Stimulated activated CD4-positive, alpha-beta T cell treated with anti-CD3 and anti-CD28 coated beads, Interleukin-12 subunit alpha, Interleukin-12 subunit beta, amount 100 ng/mL, for 48 hours (primary cell): ENCODE data around the gene TOM1L1.

Experiments
- DNase-seq, 3 donors: peaks; one replicate each; pipeline ENCODE4 v3.0.0-alpha.2; 2020; ENCODE audit warnings: low read depth in 2 of 3, low spot score in 1 of 3

TOM1L1 gene

DNA sequence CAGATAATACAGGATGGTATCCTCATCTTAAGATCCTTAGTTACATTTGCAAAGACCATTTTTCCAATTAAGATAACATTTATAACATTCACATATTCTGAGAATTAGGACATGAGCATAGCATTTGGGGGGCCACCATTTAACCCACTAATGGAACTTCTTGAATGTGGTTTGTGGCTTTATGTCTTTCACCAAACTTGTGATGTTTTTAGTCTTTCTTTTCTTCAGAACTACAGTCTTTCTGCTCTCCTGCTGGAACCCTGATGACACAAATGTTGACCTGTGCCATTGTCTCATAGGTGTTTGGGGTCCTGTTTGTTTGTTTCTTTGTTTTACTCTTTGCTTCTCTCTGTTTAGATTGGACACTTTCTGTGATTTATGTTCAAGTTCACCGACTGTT is 44.6 kb downstream of the TOM1L1 start:
- no peak for DNase-seq

DNA sequence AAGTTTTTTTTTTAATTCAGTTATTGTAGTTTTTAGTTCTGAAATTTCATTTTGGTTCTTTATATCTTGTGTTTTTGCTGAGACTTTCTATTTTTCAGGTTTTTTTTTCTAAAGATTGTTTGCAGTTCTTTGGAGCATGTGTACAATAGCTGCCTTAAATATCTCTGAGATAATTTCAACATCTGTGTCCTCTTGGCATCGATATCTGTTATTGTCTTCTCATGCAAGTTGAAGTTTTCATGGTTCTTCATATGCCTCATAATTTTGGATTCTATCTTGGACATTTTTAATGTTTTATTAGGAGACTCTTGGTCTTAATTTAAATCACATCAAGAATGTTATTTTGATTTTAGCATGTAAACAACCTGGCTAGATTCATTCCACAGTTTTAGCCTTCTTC is 45.0 kb downstream of the TOM1L1 start:
- no peak for DNase-seq

DNA sequence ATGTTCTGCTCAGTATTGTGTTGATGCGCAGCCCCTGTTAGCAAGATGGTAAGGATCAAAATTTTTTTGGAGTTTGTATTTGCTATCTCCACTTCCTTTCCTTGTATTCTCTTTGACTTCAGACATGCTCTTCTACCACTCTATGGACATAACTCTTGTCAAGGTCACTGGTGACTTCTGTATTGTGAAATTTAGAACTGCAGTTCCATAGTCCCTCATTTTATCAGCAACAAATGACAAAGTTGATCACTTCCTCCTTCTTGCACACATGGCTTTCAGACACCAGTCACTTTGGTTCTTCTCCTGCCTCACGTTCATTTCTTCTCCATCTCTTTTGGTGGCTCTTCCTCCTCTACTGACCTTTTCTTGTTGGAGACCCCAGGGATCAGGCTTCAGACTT is 46.7 kb downstream of the TOM1L1 start:
- no peak for DNase-seq

DNA sequence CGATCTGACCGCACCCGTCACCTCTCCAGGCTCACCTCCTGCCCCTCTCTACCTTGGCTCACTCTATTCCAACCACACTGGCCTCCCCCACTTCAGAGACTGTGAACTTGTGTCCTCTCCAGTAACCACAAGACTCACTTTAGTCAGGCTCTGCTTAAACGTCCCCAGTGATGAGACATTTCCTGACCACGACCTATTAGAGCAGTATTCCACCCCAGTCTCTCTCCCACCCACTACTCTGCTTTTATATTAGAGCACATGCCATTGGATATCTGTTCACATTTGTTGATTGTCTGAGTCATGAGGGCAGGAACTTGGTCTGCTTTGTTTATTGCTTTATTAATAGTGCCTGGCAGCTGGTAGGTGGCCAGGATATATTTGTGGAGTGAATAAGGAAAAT is 47.7 kb downstream of the TOM1L1 start:
- DNase-seq: no peak

DNA sequence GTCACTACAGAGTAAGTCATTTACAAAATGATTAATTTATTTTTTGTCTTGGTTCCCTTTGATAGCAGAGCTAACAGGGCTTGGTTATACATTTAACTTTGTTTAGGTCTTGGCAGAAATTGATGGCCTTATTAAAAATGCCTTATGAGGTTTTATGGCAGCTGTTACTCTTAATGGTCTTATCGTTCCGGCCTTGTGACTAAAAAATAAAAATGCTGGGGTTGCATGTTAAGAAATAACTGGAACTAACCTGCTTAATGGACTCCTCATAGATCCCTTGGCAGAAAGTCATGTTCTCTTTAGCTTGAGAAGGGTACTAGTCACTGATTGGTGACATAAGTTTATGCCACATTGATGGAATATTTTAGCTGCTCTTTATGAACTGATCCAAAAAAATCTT is 49.5 kb downstream of the TOM1L1 start:
- DNase-seq: no peak

DNA sequence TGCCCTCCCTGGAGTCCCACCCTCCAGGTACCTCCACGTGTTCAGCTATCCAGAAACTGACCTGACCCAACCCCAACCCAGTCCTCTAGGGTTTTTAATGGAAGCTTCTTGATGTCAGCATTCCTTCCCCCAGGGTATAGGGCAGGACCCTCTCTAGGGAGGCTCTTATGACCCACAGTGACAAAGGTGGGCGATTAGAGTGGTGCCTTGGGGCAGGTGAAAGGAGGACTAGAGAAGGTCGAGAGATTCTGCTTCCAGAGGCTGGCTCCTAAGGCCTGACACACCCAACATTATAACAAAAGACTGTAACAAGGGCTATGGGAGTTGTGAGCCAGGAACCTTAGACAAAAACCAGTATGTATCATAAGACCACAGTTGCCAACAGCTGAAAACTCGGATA is 50.6 kb downstream of the TOM1L1 start:
- no peak for DNase-seq

DNA sequence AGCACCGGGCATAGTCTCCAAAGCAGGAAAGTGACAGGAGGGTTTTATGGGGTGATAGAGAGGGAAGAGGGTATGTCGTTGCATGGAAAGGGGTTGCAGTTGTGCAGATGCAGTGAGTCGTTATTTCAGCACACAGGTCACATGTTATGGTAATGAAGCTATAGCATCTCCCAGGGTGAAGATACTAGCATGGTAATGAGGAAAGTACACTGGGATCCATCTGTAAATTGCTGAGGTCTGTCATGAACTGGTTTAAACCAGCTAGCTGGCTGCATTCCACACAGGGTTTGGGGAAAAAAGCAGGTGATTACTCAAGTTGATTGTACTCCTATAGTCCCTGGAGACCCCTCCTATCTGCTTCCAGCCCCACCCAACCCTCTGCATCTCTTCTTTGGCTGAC is 56.1 kb downstream of the TOM1L1 start:
- no peak for DNase-seq

DNA sequence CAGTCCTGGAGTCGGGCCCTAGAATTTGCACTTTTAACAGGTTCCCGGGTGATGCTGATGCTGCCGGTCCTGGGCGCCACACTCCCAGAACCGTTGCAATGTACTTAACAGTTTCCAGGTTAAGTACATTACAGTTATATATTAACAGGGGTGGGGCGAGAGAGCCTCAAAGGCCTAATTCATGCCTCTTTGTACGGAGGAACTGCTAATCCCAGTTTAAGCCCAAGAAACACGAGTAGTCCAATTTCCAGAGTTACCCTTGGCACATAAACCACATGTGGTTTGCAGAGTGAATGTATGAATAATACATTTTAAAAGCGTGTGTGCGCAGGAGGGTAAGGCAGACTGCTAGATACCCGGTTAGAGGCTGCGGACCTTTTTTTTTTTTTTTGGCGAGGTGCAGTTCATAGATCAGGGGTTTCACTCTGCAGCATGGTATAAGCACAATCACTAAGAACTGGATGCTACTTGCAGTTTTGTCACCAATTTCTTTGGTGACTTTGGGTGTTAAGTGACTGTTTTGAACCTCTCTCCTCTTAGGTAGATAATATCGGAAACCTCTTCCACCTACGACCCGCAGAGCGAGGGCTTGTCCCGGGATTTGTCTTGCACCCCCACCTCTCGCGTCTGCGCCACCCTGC is 67.1 kb downstream of the TOM1L1 start:
- DNase-seq: peak in 2 of 3 donors; percentile 2 to 8

DNA sequence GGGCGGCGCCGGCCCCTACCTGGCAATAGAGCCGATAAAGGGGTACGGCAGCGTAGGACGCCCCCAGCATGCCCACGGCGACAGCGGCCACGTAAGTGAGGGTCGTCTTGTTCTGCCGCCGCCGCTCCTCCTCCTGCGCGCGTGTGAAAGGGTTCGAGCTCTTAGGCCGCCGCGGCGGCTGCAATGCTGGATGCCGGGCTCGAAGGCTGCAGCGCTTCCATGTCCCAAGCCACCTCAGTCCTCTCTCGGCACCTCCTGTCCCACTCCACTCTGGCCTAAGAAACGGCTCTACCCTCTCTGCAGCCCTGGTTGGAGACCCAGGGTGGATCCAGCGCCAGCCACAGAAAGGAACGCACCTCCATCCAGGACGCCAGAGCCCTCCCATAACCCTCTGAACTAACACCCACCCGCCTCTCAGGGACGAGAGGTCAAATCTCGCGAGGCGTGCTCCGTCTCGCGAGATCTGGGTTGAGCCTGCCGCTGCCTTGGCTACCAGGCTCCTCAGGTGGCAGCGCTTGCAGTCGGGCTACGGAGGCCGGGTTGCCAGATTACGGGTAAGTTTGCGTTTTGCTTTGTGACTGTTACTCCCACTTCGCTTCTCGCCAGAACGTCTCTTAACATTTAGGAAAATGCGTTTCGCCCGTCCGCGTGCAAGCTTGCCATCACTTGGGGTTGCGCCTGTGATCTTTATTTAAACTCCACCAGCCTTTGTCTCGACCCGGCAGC is 67.8 kb downstream of the TOM1L1 start, which contains the start of the genes COX11 and STXBP4:
Gene COX11, minus strand, starts transcription at position 393 of the 726 bp plus-strand sequence. Its CDS starts 8 bp downstream, at position 385.
Gene STXBP4, plus strand, starts transcription at position 504 of the 726 bp plus-strand sequence. CDS start 17,455 bp downstream, outside the sequence.
- peak; percentile 87 to 91 (median 87) for DNase-seq

DNA sequence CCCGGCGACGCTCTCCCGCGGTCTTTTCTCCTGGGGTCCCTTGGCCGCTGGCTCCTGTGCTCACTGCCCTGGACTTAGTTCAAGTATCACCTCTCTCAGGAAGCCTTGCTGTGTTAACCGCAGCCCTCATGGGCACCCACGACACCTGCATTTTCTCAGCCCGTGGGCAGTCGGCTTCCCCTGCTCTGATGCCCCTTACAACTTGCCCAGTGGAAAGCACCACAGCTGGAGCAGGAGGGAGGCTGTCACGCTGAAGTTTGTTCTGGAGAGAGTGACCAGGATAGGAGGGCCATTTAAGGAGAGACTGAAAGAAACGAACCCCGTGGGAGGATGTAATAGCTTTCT is 68.3 kb downstream of the TOM1L1 start:
- peak in 2 of 3 donors; percentile 10 to 24 for DNase-seq

DNA sequence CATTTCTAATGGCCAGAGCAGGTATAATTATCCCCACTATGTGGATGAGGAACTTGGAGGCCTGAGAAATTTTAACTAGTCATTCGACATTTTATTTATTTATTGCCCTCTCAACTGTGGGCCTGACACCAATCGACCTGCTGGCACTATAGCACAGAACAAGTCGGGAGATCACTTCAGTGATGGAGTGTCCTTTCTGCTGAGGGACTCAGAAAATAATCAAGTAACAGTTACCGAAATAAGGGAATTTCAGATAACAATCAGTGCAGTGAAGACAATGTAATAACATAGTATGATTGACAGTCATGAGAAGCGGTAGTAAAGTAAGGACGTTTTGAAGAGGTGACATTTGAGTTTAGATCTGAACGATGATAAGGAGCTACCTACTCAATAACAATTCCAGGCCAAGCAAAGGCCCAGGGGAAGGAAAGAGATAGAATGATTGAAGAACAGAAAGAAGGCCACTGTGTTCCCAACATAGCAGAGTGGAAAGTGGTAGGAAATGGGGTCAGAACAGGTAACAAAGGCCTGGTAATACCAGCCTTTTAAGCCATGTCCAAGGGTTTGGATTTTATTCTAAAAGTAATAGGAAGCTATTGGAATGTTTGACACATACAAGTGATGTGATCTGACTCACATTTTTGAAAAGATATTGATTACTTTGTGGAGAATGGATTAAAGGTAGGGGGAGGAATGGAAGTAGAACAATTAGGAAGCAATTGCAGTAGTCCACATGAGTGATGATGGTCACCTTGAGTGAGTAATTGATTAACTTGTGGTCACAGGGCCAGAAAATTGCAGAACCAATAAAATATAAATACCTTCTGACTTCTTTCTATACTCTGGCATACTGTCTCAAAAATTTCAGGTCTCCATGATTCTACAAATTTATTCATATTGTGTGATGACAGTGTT is 69.3 kb downstream of the TOM1L1 start:
- no peak for DNase-seq

DNA sequence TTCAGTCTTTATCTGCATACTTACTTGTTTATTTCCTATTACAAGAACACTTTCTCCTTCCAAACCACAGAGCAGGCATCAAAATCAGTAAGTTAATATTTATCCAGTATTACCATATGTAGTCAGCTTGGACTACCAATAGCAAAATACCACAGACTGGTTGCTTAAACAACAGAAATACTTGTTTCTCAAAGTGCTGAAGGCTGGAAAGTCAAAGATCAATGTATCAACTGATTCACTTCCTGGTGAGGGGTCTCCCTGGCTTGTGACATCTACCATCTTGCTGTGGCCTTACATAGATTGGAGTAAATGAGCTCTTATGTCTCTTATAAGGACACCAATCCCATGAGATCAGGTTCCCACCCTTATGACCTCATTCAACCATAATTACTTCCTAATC is 70.5 kb downstream of the TOM1L1 start:
- DNase-seq: no peak

DNA sequence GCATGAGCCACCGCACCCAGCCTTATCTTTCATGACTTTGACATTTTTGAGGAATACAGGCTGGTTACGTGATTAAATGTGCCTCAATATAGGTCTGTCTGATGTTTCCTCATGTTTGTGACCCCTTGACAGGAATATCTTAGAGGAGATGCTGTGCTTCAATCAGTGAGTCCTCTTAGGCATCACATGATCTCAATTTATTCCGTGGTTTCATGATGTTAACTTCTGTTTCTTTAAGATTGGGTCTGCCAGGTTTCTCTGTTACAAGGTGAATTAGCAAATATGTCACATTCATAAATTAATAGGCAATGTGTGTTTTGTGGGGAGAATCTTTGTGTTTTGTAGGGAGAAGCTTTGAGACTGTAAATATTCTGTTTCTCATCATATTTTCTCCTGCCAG is 71.2 kb downstream of the TOM1L1 start:
- DNase-seq: no peak

DNA sequence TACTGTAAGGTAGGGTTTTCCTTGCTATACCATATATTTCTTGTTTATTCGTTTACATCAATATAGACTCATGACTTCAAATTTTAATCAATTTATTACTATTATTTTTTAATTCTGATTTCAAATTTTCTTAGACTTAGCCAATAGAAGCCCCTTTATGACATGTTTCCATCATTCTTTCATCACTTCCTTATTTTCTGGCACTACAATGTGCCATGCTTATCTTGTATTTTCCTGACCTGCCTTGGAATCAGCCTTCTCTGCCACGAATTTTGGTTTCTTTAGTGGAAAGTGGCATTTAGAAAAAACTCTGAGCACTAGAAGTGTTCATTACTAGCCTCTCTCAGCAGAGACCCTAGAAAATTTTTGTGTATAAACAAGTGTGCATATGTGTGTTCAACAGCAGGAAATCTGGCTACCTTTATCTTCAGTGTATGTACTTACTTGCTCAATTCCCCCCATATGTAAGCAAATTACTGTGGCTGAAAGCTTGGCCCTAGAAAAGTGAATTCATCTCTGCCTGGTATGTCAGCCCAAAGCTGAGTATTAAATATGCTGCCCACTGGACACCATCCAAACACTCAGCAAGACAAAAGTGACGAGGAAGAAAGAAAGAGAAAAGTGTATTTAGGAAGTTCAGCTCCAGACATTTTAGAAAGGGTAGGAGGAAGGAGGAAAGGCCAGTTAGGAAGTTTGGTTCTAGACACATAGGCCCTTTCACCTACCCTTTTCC is 71.9 kb downstream of the TOM1L1 start:
- no peak for DNase-seq

DNA sequence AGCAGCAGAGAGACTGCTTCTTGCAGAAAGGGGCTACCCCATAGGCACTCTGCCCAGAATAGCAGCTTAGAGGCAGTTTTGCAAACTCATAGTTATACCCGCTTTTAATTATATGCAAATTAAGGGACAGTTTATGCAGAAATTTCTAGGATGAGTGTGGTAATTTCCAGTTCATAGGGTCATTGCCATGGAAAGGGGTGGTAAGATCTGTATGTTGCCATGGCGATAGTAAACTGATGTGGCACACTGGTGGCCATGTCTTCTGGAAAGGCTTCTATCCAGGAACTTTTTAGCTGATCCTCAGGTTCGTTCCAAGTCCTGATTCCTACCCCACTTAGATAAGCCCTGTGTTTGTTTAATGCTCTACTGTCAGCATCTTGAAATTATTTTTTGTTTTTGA is 74.1 kb downstream of the TOM1L1 start:
- no peak for DNase-seq

DNA sequence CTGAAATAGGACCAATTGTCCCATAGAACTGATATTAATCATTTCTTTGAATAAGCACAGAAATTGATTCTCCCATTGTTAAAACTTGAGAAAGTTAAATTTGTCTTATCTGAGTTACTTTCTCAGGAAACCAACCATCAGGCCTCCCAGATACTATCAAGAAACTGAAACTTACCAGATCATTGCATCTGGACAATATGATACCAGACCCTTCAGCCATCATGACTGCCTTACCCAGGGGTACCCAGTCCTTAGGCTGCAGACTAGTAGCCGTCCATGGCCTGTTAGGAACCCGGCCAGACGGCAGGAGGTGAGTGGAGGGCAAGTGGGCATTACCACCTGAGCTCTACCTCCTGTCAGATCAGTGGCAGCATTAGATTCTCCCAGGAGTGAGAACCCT is 75.7 kb downstream of the TOM1L1 start:
- no peak for DNase-seq

DNA sequence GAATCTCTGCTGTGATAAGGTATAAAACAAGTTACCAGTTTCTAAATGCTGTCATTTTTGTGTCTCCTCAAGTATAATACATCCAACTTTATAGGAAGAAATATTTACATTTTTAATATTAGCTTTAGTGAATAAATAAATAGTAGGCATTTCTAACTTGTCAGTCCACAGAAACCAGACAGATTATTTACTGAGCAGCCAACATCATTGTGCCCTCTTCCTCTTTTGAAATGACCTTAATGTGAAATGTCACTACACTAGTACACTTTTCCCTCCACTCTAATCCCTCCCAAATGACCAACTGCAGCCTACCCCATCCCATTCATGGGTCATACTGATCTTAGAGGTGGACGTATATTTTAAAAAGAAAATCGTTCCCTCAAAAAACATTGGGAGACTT is 77.1 kb downstream of the TOM1L1 start:
- DNase-seq: no peak

DNA sequence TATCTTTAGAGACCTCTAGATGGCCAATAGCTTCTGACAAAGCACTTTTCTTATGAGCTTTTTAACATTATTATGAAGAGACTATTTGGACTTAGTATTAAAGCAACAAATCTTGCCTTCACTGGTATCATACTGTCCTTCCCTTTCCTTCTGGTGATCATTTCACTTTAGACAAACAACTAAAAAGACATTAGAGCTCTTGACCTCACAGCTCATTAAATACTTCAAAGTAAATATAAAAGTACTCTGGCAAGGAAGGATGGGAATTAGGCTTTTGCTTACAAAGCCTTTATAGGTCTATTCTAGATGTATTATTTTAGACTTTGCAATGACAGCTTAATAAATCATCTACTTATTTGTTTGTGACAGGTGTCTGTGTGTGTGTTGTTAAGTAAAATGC is 79.0 kb downstream of the TOM1L1 start:
- no peak for DNase-seq

DNA sequence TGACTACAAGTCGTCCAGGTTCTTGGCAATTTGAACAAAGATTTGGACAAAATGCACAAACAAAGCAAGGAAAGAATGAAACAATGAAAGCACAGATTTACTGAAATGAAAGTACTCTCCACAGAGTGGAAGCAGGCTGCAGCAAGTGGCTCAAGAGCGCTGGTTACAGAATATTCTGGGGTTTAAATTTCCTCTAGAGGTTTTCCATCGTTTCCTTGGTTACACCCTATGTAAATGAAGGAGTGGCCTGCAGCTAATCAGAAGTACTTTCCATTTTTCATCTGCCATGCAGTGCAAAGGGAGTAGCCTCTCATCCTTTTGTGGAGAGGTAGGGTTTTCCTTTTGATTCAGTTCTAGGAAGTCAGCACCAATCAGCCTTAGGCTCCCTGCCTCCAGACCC is 79.7 kb downstream of the TOM1L1 start:
- no peak for DNase-seq

DNA sequence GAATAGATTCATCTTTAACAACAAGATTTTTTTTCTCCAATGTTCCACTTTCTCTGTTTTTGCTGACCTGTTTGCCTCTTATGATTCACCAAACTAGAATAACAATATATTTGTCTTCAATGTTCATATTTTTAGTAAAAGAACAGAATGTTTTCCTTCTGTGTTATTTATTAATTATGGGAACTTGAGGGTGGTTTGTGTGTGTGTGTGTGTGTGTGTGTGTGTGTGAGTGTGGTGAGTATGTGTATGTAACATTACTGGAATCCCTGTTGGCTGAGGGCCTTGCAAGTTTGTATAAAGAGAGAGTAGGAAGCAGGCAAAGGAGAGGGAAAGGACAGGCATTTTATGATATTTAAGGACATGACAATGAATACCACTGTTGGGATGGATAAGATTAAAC is 81.7 kb downstream of the TOM1L1 start:
- DNase-seq: no peak

DNA sequence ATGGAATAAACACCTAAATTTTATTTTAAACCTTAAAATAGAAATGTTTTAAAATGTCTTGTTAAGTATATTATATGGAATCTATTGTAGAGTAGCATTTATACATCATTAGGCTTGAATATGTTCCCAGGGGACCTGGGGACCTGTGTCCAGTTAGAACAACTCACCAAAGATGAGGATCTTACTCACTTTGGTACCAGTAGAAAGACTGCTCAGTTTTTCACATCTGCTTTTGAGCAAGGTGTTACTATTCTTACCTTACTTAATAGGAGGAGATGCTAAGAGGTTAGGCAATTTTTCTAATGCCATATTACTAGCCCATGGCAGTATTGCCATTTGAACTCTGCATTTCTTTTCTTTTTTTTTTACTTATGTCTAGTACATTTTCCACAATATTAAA is 82.6 kb downstream of the TOM1L1 start:
- DNase-seq: no peak
